Activated T-helper 1 cell treated with anti-CD3 and anti-CD28 coated beads, Interleukin-12 subunit alpha, Interleukin-12 subunit beta, Interleukin-2, Interleukin-4 antibody, amounts not matched to agents 30 ng/mL and 10 ng/mL and 1 ng/mL, durations not matched to agents 14 hours and 24 hours and 36 hours (primary cell): ENCODE measurements around the gene RANBP1. TPM values are rescaled to one million over a fixed set of nuclear protein-coding genes. Genes with fewer than 3 reads are reported as not detected.

Source experiments
- DNase-seq: peaks from one replicate; pipeline ENCODE4 v3.0.0; 2021; ENCODE audit warnings: low spot score
- H3K27ac Mint-ChIP-seq: one replicate; pipeline ENCODE4 v1.8.0; 2021; ENCODE audit warnings: mild to moderate bottlenecking, mixed read lengths
- H3K27me3 Mint-ChIP-seq: one replicate; pipeline ENCODE4 v1.8.0; 2022; ENCODE audit warnings: mild to moderate bottlenecking, moderate library complexity, mixed read lengths; ENCODE audit not compliant: insufficient read depth
- H3K36me3 Mint-ChIP-seq: one replicate; pipeline ENCODE4 v1.8.0; 2021; ENCODE audit warnings: low read depth, mixed read lengths
- H3K4me1 Mint-ChIP-seq: one replicate; pipeline ENCODE4 v1.8.0; 2021; ENCODE audit warnings: low read depth, mixed read lengths
- H3K4me3 Mint-ChIP-seq: one replicate; pipeline ENCODE4 v1.8.0; 2021; ENCODE audit warnings: mild to moderate bottlenecking, moderate library complexity, mixed read lengths
- H3K9me3 Mint-ChIP-seq: one replicate; pipeline ENCODE4 v1.8.0; 2021; ENCODE audit warnings: mixed read lengths
- intact Hi-C: fragments of 100-400 bp; cut with micrococcal nuclease; formaldehyde crosslinking; loops from one replicate; pipeline ENCODE4 v1.15.1; 2024
- total RNA-seq: library from RNA; stranded (reverse); gene quantifications from 2 replicates; pipeline ENCODE4 v1.2.3, GENCODE V29; 2022

The RANBP1 gene
- total RNA-seq, 1 donor from 2014 or later = 509 TPM

DNA sequence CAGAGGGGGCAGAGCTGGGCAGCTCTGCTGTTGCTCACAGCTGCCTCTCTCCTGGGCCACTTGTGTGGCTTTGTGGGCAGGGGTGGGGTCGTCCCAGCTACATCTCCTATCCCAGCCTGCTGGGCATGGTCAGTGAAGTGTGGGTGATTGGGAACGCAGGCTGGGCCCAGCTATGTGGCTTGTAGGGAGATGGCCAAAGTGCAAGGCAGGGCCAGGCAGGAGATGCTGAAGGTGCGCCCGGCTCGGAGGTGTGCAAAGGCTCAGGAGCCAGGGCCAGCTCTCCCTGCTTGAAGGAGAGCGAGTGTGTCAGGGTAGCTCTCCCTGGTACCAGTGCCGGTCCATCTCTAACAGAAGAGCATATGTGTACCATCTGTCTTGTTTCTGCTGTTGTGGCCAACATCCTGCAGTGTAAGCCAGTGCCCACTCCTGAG is 8.4 kb upstream of the RANBP1 start:
- intact Hi-C loops = no loop called here
- no peak for DNase-seq
- H3K27me3 Mint-ChIP-seq = no peaks in the 10 kb centered on the region
- H3K4me1 Mint-ChIP-seq = peaks cover 41% of the 10 kb centered on the region
- no peaks in the 10 kb centered on the region for H3K9me3 Mint-ChIP-seq
- H3K36me3 Mint-ChIP-seq = peaks cover 37% of the 10 kb centered on the region
- H3K4me3 Mint-ChIP-seq = no peak overlapping the region
- H3K27ac Mint-ChIP-seq = peak overlapping the region; percentile 73

DNA sequence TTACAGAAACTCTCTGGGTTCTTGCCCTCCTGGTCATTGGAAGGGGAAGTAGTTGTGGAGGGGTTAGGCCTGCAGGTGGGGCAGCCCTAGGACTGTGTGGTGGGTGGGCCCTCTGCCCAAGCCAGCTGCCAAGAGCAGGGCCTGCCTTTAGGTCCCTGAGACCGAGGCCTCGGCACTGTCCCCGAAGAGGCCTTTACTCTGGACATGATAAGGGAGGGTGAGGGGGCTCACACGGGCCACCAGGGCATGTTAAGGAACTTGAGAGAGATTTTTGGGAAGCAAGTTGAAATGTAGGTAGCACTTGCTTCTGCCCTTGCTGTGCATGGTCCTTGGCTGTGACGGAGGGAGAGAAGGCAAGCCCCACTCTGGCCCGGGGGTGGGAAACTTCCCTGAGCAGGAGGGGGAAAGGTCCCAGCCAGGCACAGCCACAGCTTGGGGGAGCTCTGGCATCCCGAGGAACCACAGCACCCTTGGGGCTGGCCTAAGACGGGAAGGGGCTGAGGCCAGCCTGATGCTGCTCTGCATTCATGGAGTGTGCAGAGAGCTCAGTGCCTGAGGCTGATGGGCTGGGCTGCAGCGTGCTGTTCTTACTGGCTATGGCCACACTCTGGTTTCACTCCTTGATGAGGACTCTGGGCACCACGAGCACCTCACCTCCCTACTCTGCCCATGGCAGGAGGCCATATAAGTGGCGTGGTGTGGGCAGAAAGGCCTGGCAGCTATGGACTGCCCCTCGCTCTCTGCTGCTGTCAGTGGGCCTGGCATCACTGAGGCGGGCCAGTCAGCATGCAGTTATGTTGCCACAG is 7.8 kb upstream of the RANBP1 start:
- Mint-ChIP-seq H3K4me3 (no peak overlapping the region), H3K27ac (peak overlapping the region; percentile 73), H3K4me1 (peaks cover 36% of the 10 kb centered on the region), H3K27me3 (no peaks in the 10 kb centered on the region), H3K36me3 (peaks cover 32% of the 10 kb centered on the region), H3K9me3 (no peaks in the 10 kb centered on the region)
- intact Hi-C loops = no loop called here
- no peak for DNase-seq

DNA sequence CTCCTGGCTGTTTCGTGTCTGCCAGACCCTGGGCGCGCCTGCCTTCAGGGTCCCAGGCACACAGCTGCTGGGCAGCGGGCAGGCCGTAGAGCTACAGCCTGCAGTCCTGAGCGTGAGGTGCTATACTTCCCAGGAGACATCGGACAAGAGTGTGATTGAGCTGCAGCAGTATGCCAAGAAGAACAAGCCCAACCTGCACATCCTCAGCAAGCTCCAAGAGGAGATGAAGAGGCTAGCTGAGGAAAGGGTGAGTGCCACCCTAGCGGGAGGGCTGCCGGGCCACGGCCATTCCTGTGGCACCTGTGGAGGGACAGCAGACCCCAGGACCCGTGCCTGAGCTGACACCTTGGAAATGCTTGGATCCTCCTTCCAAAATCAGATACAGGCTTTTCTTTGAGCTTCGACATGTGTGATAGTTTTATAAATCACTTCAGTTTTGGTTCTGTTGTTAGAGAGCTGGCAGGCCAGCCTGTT is 7.1 kb upstream of the RANBP1 start:
- peaks cover 30% of the 10 kb centered on the region for H3K4me1 Mint-ChIP-seq
- H3K36me3 Mint-ChIP-seq = peaks cover 26% of the 10 kb centered on the region
- intact Hi-C loops = no loop called here
- no peak overlapping the region for H3K4me3 Mint-ChIP-seq
- DNase-seq = no peak
- no peaks in the 10 kb centered on the region for H3K27me3 Mint-ChIP-seq
- no peaks in the 10 kb centered on the region for H3K9me3 Mint-ChIP-seq
- peak overlapping the region; percentile 55 for H3K27ac Mint-ChIP-seq

DNA sequence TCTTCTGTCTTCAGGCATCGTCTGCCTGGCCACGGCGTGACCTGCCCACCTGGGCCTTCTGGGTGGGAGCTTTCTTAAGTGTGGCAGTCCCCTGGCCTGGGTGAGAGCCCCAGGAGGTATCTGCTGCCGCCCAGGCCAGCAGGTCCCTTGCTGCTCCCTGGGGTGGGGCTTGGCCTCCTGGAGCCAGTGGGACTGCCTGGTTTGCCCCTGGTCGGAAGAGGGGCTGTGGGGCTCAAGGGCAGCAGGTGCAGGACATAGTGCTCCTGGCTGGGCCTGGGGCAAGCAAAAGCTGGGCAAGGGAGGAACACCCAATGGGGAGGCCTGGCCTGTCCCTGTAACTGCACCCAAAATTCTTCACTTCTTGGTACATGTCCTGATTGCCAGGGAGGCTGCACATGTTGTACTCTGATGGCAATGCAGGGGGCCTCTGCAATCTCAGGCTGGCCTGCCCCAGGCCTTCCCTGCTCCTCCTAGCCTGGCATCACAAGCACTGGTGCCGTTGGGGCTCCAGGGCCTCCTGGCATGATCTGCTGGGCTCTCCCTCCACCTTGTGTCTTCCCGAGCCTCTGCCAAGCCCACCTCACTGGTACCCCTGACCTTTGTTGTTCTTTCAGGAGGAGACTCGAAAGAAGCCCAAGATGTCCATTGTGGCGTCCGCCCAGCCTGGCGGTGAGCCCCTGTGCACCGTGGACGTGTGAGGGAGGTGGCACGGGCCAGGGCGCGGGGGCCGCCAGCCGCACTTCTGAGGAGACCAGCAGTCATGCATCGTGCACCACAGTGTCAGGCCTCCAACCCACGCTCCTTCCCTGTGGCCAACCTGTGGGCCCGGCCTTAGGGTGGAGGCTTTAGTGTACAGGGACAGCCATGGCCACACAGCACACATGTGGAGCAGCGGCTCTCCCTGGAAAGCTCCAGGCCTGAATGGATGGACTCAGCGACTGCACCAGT is 6.2 kb upstream of the RANBP1 start:
- peaks cover 32% of the 10 kb centered on the region for H3K4me1 Mint-ChIP-seq
- DNase-seq = no peak
- no peaks in the 10 kb centered on the region for H3K9me3 Mint-ChIP-seq
- intact Hi-C loops = loop anchor here (10.0 kb wide), 1 partner anchor 895 kb away; the partner anchor contains the start of gene THAP7
- H3K36me3 Mint-ChIP-seq = peaks cover 30% of the 10 kb centered on the region
- H3K4me3 Mint-ChIP-seq = no peak overlapping the region
- H3K27ac Mint-ChIP-seq = peak overlapping the region; percentile 63
- H3K27me3 Mint-ChIP-seq = no peaks in the 10 kb centered on the region

DNA sequence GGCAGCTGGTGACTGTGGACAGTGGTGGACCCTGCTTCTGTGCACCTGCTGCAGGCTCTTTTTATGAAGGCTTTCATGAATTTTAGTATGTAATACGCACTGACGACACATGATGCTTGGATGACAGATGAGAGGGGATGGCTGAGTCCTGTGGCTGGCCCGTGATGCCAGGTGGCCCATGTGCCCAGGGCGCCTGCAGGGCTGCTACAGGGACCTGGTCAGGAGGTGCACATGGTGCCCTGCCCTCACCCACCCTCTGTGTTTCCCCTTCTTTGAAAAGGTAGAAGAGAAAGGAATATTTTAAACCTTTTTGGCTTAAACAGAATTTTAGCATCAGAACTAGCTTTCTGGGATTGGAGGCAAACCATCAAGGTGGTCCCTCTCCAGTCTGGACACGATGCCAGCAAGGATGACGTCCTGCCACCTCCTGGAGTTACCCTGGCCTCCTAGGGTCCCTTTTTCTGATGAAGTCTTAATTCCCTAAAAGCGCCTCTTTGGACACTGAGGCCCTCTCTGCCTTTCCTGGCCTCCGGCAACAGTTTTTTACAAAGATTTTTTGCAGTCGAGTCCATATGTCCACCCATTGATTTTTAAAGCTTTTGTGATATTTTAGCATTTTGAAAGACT is 5.4 kb upstream of the RANBP1 start:
- peaks cover 31% of the 10 kb centered on the region for H3K36me3 Mint-ChIP-seq
- peak overlapping the region; percentile 76 for H3K27ac Mint-ChIP-seq
- DNase-seq = no peak
- no peaks in the 10 kb centered on the region for H3K9me3 Mint-ChIP-seq
- peaks cover 3% of the 10 kb centered on the region for H3K27me3 Mint-ChIP-seq
- H3K4me1 Mint-ChIP-seq = peaks cover 33% of the 10 kb centered on the region
- H3K4me3 Mint-ChIP-seq = no peak overlapping the region
- intact Hi-C loops = loop anchor here (10.0 kb wide), 1 partner anchor 894 kb away; the partner anchor contains the start of gene THAP7

DNA sequence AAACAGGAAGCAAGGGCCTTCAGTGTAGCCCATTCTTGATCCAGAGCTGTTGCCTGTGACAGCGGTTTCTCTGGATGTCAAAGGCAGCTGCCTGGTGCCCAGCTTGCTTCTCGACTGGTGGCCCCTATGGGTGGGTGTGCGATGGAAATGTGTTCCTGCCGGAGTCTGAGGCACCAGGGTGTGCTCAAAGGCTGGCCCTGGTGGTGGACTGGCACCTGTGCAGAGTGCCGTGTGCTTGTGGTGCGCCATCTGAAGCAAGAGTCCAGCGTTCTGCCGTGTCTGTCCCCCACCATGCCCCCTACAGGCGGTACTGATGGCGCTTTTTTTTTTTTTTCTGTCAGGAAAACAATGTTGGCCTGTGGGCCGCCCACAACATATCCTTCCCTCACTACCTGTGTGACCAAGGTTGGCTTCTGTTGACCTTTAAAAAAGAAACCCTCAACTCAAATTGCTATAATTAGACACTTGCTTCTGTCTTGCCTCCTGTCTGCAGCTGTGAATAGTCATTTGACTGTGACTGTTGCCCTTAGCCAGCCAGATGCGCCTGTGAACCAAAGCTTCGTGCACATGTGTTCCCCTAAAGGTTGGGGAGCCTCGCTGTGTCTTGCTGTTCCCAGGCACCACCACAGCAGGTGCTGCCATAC is 4.7 kb upstream of the RANBP1 start:
- Mint-ChIP-seq H3K27me3 (peaks cover 3% of the 10 kb centered on the region), H3K4me3 (no peak overlapping the region), H3K9me3 (no peaks in the 10 kb centered on the region), H3K36me3 (peaks cover 31% of the 10 kb centered on the region), H3K4me1 (peaks cover 33% of the 10 kb centered on the region), H3K27ac (peak overlapping the region; percentile 76)
- intact Hi-C loops = loop anchor here (1.0 to 10.0 kb wide), 2 partner anchors 11 to 894 kb away; partner anchors contain the start of gene THAP7
- no peak for DNase-seq

DNA sequence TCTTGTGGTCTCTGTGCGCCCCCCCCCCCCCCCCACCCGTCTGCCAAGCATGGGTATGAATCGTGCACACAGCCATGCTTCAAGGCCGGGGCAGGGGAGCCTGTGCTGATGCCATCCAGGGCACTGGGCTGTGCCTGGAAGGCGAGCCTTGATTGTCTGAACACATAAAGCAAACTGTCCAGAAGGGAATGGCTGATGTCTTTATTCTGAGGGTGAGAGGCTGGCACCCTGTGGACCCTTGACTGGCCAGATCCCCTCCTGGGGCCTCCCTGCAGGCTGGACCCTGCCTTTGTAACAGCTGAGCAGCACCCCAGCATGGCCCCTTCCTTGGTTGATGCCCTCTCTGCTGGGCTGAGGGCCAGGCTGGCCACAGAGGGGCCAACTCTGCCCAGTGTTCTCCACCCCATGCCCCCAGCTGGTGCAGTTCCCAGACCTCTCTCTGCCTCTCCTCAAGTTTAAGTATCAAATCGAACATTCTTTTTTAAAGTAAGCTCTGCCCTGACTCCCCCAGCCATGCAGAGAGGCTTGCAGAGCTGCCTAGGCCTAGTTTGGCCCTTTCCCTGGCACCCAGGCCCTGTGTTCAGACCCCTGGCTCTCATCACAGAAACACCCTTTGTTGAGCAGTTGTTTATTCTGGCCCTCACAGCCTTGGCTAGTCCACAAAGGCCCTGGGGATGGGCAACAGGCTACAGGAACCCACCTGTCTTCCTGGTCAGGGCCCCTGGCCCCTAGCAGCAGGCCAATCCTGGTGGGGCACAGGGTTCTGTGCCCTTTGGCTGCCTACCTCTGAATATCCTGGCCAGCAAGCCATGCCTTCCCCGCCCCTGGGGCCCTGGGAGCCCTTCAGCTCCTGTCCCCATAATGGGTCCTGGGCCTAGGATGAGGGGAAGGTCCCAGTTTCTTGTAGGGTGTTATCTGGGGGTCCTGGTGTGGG is 3.9 kb upstream of the RANBP1 start:
- peaks cover 35% of the 10 kb centered on the region for H3K36me3 Mint-ChIP-seq
- H3K27me3 Mint-ChIP-seq = peaks cover 3% of the 10 kb centered on the region

DNA sequence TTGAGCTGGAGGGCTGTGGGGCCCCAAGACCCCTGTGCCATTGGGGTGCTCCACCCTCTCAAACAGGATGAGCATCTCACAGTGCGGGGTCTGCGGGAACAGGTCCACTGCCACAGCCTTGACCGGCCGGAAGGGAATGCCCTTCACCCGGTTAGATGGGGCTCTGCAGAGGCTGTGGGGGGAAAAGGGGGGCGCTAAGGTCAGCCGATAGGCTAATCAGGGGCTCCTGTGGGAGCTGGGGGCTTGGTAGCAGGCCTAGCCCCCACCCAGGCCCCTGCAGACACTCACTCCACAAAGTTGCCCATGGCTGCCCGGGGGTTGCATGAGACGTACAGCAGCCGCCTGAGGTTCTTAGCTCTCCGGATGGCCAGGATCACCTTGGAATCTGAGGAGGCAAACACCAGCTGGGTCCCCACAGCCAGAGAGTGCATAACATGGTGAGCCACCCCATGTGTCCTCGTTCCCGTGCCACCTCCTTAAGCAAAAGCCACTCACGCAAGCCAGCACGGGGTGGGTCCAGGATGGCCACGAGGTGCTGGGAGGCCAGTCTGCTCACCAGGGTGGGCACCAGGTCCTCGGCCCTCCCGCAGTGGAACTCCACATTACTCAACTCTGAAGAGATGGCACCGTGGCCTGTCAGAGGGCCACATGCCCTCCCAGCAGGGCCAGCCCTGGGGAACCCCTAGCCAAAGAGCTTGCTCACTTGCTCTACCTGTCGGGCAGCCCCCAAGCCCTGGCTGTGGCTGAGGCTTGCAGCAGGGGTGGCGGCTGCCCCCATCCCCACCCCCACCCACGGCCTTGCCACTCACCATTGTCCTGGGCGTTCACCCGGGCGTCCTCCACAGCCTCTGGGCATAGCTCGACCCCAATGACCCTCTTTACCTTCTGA is 3.0 kb upstream of the RANBP1 start:
- Mint-ChIP-seq H3K4me3 (no peak overlapping the region), H3K36me3 (peaks cover 32% of the 10 kb centered on the region), H3K4me1 (peaks cover 33% of the 10 kb centered on the region), H3K27ac (peak overlapping the region; percentile 92), H3K27me3 (peaks cover 3% of the 10 kb centered on the region), H3K9me3 (no peaks in the 10 kb centered on the region)
- DNase-seq = no peak
- intact Hi-C loops = loop anchor here (10.0 kb wide), 1 partner anchor 892 kb away; the partner anchor contains the start of gene THAP7

More for the DNA sequence above, 3.9 kb upstream of the RANBP1 start:
- peak overlapping the region; percentile 92 for H3K27ac Mint-ChIP-seq
- DNase-seq = no peak
- intact Hi-C loops = loop anchor here (1.0 to 10.0 kb wide), 2 partner anchors 12 to 893 kb away; partner anchors contain the start of gene THAP7
- peak overlapping the region; percentile 51 for H3K4me3 Mint-ChIP-seq
- H3K4me1 Mint-ChIP-seq = peaks cover 33% of the 10 kb centered on the region
- H3K9me3 Mint-ChIP-seq = no peaks in the 10 kb centered on the region

DNA sequence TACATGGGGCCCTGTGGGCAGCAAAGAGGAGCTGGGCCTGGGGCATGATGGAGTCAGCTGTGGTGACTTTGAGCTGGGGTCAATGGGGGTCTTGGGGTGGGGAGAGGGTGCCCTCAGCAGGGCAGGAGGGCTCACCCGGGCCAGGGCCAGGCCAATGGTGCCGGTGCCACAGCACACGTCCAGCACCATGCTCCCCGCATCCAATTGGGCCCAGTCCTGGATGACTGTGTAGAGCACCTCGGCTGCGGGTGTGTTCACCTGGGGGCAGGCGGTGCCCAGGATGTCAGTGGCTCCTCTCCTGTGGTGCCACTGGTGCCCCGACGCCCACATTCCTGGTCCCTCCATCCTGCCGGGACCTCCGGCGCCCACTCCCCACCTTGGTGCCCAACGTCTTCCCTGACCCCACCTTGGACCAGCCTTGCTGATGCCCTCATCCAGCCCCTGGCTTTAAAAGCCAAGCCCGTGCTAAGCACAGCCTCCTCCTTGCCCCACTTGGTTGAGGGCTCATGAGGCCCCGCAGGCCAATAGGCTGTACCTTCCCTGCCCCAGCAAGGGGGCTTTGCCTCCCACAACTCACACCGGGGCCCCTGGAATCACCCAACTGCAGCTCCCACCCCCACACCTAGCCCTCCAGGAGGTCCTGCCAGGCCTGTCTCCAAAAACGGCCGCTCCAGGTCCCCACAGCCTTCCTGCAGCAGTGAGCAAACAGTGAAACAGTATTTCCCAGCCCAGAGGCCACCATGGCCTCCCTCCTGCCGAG is 2.2 kb upstream of the RANBP1 start:
- no peaks in the 10 kb centered on the region for H3K9me3 Mint-ChIP-seq
- H3K27ac Mint-ChIP-seq = peak overlapping the region; percentile 74
- peaks cover 36% of the 10 kb centered on the region for H3K4me1 Mint-ChIP-seq
- peaks cover 3% of the 10 kb centered on the region for H3K27me3 Mint-ChIP-seq
- H3K36me3 Mint-ChIP-seq = peaks cover 34% of the 10 kb centered on the region
- H3K4me3 Mint-ChIP-seq = peak overlapping the region; percentile 26
- intact Hi-C loops = loop anchor here (10.0 kb wide), 1 partner anchor 891 kb away; the partner anchor contains the start of gene THAP7
- DNase-seq = no peak
